ENCODE data around the gene KLKB1.
A peak's percentile ranks its signal among the peaks of the same experiment; 100 is the strongest.

KLKB1 gene

GRCh38 chr4:186193851-186194250 lies 33.5 kb upstream of the KLKB1 start:
- TF ChIP-seq CTCF (IDR thresholded peaks at IDR 0.05; ENCODE audit: borderline replicate concordance, insufficient read depth, low read depth, low read length) = no peak
- no peak overlapping the region for H3K4me3 ChIP-seq (ENCODE audit: low read depth, low read length)

GRCh38 chr4:186196063-186196462 lies 31.2 kb upstream of the KLKB1 start:
- H3K4me3 ChIP-seq (ENCODE audit: low read depth, low read length) = no peak overlapping the region
- no peak for TF ChIP-seq CTCF (IDR thresholded peaks at IDR 0.05; ENCODE audit: borderline replicate concordance, insufficient read depth, low read depth, low read length)

GRCh38 chr4:186200516-186200915 lies 26.8 kb upstream of the KLKB1 start:
- TF ChIP-seq CTCF (IDR thresholded peaks at IDR 0.05; ENCODE audit: borderline replicate concordance, insufficient read depth, low read depth, low read length) = no peak

GRCh38 chr4:186201010-186201409 lies 26.3 kb upstream of the KLKB1 start:
- no peak overlapping the region for H3K4me3 ChIP-seq (ENCODE audit: low read depth, low read length)
- no peak for TF ChIP-seq CTCF (IDR thresholded peaks at IDR 0.05; ENCODE audit: borderline replicate concordance, insufficient read depth, low read depth, low read length)

More at GRCh38 chr4:186200516-186200915, 26.8 kb upstream of the KLKB1 start:
- no peak overlapping the region for H3K4me3 ChIP-seq (ENCODE audit: low read depth, low read length)

GRCh38 chr4:186201535-186202230 lies 25.6 kb upstream of the KLKB1 start:
- peak; percentile 80 for TF ChIP-seq CTCF (IDR thresholded peaks at IDR 0.05; ENCODE audit: borderline replicate concordance, insufficient read depth, low read depth, low read length)
- no peak overlapping the region for H3K4me3 ChIP-seq (ENCODE audit: low read depth, low read length)

- TF ChIP-seq CTCF (IDR thresholded peaks at IDR 0.05; ENCODE audit: borderline replicate concordance, insufficient read depth, low read depth, low read length) = no peak
- no peak overlapping the region for H3K4me3 ChIP-seq (ENCODE audit: low read depth, low read length)
Measured at GRCh38 chr4:186202490-186203140, 24.7 kb upstream of the KLKB1 start.

- no peak overlapping the region for H3K4me3 ChIP-seq (ENCODE audit: low read depth, low read length)
- no peak for TF ChIP-seq CTCF (IDR thresholded peaks at IDR 0.05; ENCODE audit: borderline replicate concordance, insufficient read depth, low read depth, low read length)
Measured at GRCh38 chr4:186203406-186203805, 23.9 kb upstream of the KLKB1 start.
